Kidney (tissue), 14 donors: ENCODE data around the gene DNAJB7. TPM values are rescaled to one million over a fixed set of nuclear protein-coding genes. Genes with fewer than 3 reads are reported as not detected.

Experiments
- DNase-seq, 5 donors: peaks; one replicate each; pipeline ENCODE4 v3.0.0-alpha.2; 2013 to 2020
- FAIRE-seq: peaks from 2 replicates; lab custom pipeline; 2012; peaks lifted over from hg19 to GRCh38; lab: Jason Lieb, UNC
- H3K27ac ChIP-seq, 2 donors: one replicate each; pipeline ENCODE4 v1.7.0; 2013; ENCODE audit warnings: low read depth in 2 of 2, low read length in 2 of 2, inconsistent platforms in 1 of 2
- H3K27me3 ChIP-seq: one replicate; pipeline ENCODE4 v1.7.1; 2013; ENCODE audit warnings: low read length, inconsistent platforms; ENCODE audit not compliant: control insufficient read depth, insufficient read depth
- H3K36me3 ChIP-seq, 3 donors: one replicate each; pipeline versions ENCODE4 v1.7.0 to v1.7.1; 2013; ENCODE audit warnings: low read length in 3 of 3, control low read depth in 1 of 3, inconsistent platforms in 1 of 3; ENCODE audit not compliant: insufficient read depth in 3 of 3, control insufficient read depth in 2 of 3
- H3K4me1 ChIP-seq, 3 donors: one replicate each; pipeline versions ENCODE4 v1.7.0 to v1.7.1; 2013; ENCODE audit warnings: low read length in 3 of 3, inconsistent platforms in 1 of 3, low read depth in 1 of 3; ENCODE audit not compliant: control insufficient read depth in 2 of 3, insufficient read depth in 2 of 3
- H3K4me3 ChIP-seq, 3 donors: one replicate each; pipeline versions ENCODE4 v1.7.0 to v1.8.1; 2013; ENCODE audit warnings: low read length in 3 of 3, control low read depth in 1 of 3, inconsistent platforms in 1 of 3
- H3K9ac ChIP-seq, 3 donors: one replicate each; pipeline versions ENCODE4 v1.7.0 to v1.7.1; 2013; ENCODE audit warnings: low read length in 3 of 3, control low read depth in 1 of 3, inconsistent platforms in 1 of 3
- H3K9me3 ChIP-seq, 3 donors: one replicate each; pipeline versions ENCODE4 v1.7.0 to v1.7.1; 2013; ENCODE audit warnings: low read length in 3 of 3, control low read depth in 1 of 3, inconsistent platforms in 1 of 3; ENCODE audit not compliant: control insufficient read depth in 2 of 3, insufficient read depth in 1 of 3
- intact Hi-C: fragments of 100-400 bp; cut with DNase I; formaldehyde crosslinking; loops from one replicate; pipeline ENCODE4 v1.11.1; 2022
- microRNA-seq: library from miRNA; unstranded; fragments of <30 nt; microRNA quantifications from one replicate; pipeline ENCODE4 v1.2.0, GENCODE V29; 2020
- polyA plus RNA-seq: library from polyadenylated mRNA; stranded (reverse); fragments of 350-450 nt; fragmentation: Illumina TruSeq; extraction: RNeasy Lipid Tissue Mini Kit (QIAGEN cat#74804); gene quantifications from one replicate; pipeline ENCODE4 v1.2.3, GENCODE V29; 2014; ENCODE audit warnings: low read depth, low replicate concordance; ENCODE audit not compliant: insufficient read depth
- total RNA-seq: library from RNA; stranded (reverse); fragmentation: NEBNext Ultra II Directional; extraction: Animal tissue kit (Norgen Biotek cat#: 25700); gene quantifications from one replicate; pipeline ENCODE4 v1.2.1, GENCODE V29; 2021
- TF ChIP-seq, protein P1 (sequence below): IDR thresholded peaks from 3 replicates; pipeline ENCODE4 v1.5.1; 2012; ENCODE audit warnings: mild to moderate bottlenecking, moderate library complexity, borderline replicate concordance; ENCODE audit not compliant: insufficient read depth; ENCODE audit errors: extremely low read depth
- donor health status: control.
- donor health status: control.
- donor health status: control.
- donor health status: control.
- donor health status: control.
- donor health status: DM: yes; HTN: yes; CAD: no.
- donor health status: Normal renal cell carcinoma (clear cell type).

DNAJB7 gene
- total and polyA plus RNA-seq, 2 donors from 2014 or later: not detected

DNA sequence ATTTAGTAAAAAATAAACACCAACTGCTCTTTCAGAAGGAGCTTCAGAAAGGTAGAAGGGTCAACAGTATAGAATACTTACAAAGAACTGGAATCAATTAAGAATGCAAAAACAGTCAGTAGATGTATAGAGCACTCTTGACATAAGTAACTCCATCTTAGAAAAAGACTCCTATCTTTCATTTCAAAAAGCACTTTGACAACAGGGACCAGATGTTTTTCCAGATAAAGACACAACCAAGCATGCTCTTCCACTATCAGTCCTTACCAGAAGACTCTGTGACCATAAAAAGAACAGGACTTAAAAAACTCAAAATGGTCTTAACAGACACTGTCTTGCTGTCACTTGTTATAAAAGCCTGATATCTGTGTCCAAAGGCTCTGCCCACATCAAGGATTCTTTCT lies 48.0 kb downstream of the DNAJB7 start:
- Histone ChIP-seq H3K9me3 (no peaks in the 10 kb centered on the region), H3K4me3 (no peak overlapping the region), H3K9ac (no peak overlapping the region), H3K27me3 (no peaks in the 10 kb centered on the region), H3K27ac (no peak overlapping the region), H3K36me3 (no peaks in the 10 kb centered on the region), H3K4me1 (peaks cover 0 to 11% (median 5%) of the 10 kb centered on the region in 3 donors)
- intact Hi-C loops: no loop called here
- TF ChIP-seq, protein P1, sequence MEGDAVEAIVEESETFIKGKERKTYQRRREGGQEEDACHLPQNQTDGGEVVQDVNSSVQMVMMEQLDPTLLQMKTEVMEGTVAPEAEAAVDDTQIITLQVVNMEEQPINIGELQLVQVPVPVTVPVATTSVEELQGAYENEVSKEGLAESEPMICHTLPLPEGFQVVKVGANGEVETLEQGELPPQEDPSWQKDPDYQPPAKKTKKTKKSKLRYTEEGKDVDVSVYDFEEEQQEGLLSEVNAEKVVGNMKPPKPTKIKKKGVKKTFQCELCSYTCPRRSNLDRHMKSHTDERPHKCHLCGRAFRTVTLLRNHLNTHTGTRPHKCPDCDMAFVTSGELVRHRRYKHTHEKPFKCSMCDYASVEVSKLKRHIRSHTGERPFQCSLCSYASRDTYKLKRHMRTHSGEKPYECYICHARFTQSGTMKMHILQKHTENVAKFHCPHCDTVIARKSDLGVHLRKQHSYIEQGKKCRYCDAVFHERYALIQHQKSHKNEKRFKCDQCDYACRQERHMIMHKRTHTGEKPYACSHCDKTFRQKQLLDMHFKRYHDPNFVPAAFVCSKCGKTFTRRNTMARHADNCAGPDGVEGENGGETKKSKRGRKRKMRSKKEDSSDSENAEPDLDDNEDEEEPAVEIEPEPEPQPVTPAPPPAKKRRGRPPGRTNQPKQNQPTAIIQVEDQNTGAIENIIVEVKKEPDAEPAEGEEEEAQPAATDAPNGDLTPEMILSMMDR: no peak
- no peak for DNase-seq
- no peak for FAIRE-seq

Small RNA genes within 50 kb of the gene (microRNA-seq; reads per million reads assigned to microRNA genes)
- not detected for gene MIR4766

Other genes with a start within 250 kb of the DNAJB7 start
- gene MRTFA, start 225.4 kb downstream of the DNAJB7 start, total RNA-seq: 59.9 TPM
- gene MRTFA, start 225.4 kb downstream of the DNAJB7 start, polyA plus RNA-seq: 12.5 TPM
- not detected for gene MCHR1, start 182.6 kb downstream of the DNAJB7 start, total RNA-seq
- not detected for gene MCHR1, start 182.6 kb downstream of the DNAJB7 start, polyA plus RNA-seq
- 15.3 TPM for gene SLC25A17, start 42.8 kb downstream of the DNAJB7 start, total RNA-seq
- 23.8 TPM for gene SLC25A17, start 42.8 kb downstream of the DNAJB7 start, polyA plus RNA-seq
- gene ST13, start 5.5 kb downstream of the DNAJB7 start, total RNA-seq: 196 TPM
- 230 TPM for gene ST13, start 5.5 kb downstream of the DNAJB7 start, polyA plus RNA-seq
- gene XPNPEP3, start 5.0 kb downstream of the DNAJB7 start, total RNA-seq: 22.5 TPM
- 4.6 TPM for gene XPNPEP3, start 5.0 kb downstream of the DNAJB7 start, polyA plus RNA-seq
- 56.2 TPM for gene RBX1, start 89.3 kb upstream of the DNAJB7 start, total RNA-seq
- 92.2 TPM for gene RBX1, start 89.3 kb upstream of the DNAJB7 start, polyA plus RNA-seq
- 76.8 TPM for gene EP300, start 230.5 kb upstream of the DNAJB7 start, total RNA-seq
- gene EP300, start 230.5 kb upstream of the DNAJB7 start, polyA plus RNA-seq: 4.1 TPM